AG08396 (cell line): ENCODE results near the gene C10orf90.

Source experiments
- DNase-seq: peaks from one replicate; pipeline ENCODE4 v3.0.0; 2012; ENCODE audit warnings: low spot score, mixed read lengths

The C10orf90 gene

DNA sequence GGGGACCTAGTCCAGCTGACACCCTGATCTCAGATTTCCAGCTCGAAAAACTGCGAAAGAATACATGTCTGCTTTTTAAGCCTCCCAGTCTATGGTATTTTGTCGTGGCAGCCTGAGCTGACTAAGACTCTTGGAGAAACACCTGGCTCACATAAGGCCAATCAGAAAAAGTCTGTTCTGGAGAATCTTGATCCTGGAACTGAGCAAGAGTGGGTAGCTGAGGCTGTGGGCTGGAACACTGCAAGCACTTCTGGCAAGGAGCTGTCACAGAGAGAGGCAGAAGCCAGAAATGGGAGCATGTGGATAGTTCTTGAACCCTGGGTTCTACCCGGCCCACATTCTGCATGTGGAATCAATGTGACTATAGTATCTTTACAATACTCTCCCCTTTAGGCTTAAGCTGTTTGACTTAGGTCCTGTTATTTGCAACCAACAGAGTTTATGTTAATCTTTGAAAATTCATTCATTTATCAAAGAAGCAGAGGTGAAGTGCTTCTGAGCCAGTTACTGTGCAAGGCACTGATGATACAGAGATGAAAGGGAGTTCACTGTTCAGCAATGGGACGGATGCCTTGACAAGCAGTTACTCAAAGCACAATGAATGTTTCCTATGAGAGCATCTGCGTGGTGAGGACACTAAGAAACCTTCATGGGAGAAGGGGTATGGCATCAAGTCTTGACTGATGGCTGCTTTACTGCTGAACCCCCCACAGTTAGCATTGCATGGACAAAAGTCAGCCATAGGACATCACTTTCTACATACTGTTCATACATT is 4.4 kb upstream of the C10orf90 start:
- DNase-seq: no peak

DNA sequence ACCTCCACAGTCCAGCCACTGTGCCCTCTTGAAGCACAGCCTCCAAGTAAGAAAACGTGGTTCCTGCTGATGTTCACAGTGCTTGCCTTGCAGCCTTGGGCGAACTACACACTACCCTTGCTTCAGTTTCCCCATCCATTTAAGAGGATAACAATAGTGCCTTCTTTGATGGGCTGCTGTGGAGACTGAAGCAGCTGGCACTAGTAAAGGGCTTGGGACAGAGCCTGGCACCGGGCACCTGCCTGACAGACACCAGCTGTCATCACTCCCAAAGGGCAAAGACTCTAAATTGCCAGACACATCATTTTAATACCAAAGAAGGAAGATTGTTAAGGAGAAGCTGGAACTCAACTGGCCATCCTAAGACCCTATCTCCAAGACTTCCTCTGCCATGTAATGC is 3.1 kb upstream of the C10orf90 start:
- DNase-seq: no peak

DNA sequence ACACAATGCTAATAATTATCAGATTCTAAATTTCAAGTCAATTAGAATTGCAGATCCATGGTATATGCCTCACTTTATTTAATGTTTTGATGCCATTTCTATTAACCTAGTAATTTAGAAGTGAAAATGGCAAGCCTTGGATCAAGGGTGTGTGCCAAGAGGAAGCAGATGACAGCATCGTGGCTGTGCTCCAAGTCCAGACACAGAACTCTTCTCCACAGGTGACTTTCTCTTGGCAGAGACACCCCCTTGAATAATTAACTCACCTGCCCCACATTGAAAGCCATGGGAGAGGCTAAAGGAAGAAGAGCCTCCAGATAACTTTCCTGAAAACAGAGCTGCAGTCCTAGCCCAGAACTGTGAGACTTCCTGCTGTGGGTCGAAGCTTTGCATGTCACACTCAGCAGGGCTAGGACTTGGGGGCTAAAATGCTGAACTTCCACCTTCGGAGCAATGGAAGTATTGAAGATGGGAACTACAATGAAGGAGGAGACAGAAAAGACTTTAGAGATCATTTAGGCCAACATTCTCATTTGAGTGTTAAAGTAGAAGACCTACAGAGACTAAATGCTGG is 996 bp upstream of the C10orf90 start:
- DNase-seq: no peak

DNA sequence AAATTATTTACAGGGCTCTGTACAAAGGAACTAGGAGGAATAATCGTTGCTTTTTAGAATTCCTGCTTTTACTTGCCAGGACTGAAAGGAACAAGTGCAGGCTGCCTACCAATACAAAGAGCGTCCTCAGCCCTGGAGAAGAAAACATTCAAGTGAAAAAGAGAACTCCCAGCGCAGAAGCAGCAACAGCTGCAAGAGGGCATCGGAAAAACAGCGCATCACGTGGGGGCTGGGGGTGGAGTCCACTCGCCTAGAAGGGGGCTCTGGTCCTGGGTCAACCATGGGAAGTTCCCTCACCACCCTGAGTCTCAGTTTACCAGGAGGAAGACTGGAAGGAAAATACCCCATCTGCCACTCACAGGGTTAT is 385 bp upstream of the C10orf90 start:
- DNase-seq: no peak

DNA sequence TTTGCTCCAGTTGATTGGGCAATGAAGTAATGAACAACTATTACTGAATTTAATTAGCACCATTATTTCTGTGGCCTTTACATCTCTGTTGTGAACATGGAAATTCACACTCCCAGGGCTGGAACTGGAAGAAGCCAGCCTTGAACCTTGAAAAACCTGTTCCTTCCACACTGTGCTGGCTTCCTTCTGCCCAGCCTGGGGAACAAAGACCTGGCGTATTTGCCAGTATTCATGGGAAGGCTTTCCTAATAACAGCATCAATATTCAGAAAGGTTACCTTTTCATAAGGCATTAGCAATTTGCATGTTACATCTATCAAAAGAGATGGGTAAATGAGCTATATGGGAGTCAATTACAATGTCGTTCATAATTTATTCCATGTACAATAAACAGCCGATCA is 1.3 kb downstream of the C10orf90 start:
- DNase-seq: no peak

DNA sequence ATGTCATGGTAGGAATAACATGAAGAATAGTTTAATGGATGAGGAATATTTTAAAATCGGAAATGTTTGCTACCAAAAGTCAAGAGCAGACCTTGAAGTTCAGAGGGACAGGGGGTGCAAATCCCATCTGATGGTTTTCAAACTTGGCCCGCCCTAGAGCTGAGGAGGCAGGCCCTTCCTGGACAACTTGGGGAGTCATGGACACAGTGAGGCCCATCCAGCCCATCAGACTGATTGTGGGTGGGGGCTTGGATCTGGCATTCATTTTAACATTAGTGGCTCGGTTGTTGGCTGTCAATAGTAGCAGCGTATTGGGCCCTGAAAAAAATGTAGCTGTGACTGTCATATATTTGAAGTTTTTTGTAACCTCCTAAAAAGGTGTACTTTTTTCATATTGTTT is 2.0 kb downstream of the C10orf90 start:
- DNase-seq: no peak

DNA sequence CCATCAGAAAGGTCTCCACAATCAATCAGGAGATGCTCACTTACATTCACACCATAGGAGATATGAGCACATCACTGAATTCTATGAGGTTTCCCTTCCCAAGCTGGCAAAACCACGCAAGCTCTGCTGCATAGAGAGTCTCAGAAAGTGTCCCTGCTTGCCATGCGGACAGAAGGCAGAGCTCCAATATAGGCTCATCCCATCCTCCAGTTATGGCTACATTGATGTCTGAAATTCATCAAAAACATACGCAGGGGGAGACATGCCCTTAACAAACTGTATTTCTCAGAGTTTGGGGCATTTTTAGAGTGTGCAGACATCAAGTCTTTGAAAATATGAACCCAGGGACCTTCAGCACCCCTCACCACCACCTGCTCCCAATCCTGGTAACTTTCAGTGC is 2.9 kb downstream of the C10orf90 start:
- no peak for DNase-seq

DNA sequence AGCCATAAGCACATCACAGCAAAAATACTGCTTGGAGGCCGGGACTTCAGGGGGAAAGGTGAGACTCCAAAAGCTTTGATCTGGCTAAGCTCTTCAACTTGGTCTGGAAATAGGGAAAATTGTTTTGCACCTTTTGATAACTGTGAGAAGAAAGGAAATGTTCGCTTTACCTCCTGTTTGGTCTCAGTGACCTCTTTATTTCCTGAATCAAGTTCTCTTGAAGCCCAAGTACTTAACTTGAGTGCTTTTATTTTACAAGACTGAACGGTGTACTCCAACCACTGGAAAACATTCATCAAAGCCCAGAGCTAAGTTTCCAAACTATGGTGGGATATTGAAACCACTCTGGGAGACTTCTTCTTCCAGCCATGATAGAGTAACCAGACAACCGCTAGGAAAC is 5.3 kb downstream of the C10orf90 start:
- DNase-seq: no peak

DNA sequence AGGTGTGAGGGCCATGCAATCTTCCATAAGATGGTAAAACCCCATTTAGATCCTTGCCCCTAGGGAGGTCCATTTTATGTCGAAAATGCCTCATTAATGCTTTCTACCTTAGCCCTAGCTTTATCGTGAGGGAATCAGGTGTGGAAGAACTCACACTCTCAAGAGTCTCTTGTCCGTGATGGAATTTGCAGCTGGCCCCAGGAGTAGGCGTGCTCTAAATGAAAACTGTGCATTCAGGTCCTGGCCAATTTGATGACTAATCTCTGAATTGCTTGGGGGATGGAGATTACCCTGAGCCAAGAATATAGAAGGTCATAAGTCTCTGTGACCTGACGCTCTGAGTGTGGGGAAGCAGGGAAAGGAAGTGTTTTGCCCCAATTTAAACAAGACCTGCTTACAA is 6.6 kb downstream of the C10orf90 start:
- no peak for DNase-seq

DNA sequence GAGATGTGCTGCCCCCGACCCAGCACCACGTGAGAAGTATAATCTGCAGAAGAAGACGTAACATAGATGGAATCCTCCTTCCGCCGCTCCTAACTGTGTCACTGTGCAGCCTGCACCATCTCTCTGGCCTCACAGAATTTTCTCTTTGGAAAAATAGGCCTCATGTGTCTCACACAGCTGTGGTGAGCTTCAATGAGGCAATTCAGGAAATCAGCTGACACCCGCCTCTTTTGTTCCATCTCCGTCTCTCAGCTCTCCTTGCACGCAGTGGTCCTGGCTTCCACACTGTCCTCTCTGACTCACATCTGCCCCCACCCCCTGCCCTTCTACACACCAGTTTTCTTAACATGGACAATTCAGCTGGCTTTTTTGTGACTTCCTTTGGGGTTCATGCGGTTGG is 7.2 kb downstream of the C10orf90 start:
- no peak for DNase-seq

DNA sequence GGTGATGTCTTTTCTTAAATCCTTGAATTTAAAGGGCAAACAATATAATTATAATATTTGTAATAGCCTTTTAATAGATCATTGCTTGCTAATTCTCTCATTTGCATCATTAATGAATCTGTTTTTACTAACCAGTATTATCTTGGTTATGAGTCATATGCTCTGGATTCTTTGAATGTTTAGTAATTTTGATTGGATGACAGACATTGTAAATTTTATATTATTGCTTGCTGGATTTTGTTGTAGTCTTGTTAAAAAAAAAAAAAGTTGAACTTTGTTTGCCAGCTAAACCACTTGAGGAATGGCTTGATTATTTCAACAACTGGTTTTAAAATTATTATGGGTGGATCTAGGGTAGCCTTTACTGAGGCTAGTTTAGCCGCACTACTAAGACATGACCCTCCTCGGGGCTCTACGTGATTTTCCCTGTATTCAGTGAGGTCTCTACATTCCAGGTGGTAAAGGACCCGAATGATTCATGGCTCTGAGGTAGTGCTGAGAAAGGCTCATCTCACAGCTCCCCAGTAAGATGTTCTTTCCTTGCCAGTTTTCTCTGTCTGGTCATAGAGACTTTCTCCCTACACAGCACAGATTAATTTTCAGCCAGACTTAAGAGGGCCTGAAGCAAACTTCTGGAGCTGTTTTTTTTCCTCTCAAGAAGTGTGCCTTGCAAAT is 8.5 kb downstream of the C10orf90 start:
- no peak for DNase-seq

DNA sequence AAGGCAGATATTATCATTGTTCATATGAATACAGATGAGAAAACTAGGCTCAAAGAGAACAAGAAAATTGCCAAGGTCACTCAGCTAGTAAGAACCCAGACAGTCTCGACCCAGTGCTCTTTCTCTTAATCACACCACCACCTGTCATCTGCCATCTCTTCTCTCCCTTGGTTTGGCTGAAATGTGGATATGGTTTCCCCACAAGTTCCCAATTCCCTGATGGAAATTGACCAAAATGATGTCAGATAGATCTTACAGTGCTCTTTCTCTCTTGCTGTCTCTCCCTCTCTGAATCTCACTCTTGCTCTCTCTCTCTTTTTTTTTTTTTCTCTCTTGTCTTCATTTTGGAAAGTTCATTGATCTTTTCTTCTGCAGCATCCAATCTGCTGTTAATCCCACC is 9.1 kb downstream of the C10orf90 start:
- no peak for DNase-seq

DNA sequence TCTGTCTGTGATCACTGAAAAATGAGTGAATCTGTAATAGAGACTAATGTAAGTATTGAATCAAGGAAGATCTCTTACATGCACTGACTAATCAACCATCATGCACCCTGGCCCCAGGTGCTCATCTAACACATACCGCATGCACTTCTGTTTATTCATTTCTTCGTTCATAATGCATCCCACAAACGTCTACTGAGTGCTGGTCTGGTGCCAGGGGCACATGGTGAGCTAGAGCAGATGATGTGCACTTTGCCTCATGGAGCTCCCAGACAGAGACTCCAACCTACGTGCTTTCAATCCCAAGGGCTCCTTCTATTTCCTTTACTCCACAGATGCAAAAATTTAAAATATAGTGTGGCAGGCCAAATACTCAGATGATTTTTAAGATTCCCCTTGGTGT is 10.7 kb downstream of the C10orf90 start:
- no peak for DNase-seq

DNA sequence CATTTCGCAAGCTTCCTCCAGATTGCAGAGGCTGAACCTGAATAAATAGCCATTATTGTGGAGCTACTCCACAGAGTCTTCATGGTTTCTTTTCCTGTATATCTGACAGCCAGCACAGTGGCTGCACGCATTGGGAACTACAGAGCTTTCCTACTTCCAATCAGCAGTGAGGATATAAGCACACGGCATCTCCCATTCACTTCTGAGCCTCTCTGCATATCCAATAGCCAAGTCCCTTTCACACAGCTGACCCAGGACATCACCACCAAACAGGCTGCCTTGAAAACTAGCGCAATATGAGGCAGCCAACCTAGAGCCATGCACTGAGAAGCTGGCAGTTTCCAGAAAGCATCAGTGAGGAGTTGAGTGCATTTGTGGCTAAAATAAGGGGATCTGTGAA is 11.6 kb downstream of the C10orf90 start:
- DNase-seq: no peak

DNA sequence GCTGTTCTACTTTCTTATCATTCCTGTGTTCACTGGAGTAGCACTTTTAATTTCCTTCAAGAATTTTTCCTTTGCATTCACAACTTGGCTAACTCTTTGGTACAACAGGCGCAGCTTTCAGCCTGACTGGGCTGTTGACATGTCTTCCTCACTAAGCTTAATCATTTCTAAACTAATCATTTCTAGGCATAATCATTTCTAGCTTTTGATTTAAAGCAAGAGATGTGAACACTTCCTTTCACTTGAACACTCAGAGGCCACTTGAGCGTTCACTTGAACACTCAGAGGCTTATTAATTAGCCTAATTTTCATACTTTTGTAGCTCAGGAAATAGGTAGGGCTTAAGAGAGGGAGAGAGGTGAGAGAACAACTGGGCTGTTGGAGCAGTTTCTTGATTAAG is 15.9 kb downstream of the C10orf90 start:
- no peak for DNase-seq

DNA sequence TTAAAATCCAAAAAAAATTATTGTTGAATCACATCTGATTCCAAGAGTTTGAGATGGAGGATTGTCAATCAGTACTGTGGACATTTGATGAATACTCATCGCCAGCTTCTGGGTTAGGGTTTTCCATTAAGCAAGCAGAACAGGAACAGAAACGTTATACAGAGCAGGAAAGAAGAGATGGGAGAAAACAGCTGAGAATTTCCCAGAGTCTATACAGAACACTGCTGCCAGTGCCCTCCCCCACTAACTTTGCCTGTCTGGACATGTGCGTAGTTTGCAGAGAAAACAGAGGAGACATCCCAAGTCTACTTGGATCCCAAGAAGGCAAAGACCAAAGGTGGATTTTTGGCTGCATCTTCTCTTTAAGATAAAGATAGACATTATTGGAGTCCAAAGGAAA is 19.0 kb downstream of the C10orf90 start:
- no peak for DNase-seq

DNA sequence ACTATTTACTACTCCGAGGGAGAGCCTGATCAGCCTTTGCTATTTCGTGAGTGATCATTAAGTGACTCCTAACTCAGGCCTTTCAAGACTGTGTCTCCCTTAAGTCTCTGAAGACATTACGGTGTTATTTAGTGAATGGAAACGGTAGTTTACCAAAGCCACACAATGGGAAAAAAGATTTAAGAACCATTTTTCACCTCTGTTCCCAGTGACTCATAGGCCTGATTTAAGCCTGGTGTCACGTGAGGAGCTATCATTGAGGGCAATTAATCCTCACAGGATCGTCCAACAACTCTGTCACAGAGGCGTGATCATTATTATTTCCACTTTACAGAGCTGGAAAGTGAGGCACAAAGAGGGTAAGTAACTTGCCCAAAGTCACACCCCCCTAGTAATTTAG is 20.3 kb downstream of the C10orf90 start:
- no peak for DNase-seq

DNA sequence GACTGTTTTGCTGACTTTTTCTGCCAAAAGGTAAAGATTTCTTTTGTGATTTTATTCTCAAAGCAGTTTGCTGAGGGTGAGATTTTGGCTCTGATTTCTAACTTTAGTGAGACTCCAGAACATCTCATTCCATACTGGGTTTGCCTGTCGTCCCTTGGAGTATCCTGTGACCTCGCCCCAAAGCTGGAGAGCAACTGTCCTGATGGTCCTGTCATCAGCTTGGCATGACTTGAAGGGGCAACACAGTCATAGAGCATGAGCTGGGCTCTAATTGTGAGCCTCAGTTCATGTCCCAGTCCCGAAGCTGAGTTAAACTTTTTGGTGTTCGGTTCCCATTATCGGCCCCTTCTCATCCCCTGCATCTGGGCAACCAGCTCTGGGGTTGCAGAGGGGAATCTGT is 23.4 kb downstream of the C10orf90 start:
- DNase-seq: no peak

DNA sequence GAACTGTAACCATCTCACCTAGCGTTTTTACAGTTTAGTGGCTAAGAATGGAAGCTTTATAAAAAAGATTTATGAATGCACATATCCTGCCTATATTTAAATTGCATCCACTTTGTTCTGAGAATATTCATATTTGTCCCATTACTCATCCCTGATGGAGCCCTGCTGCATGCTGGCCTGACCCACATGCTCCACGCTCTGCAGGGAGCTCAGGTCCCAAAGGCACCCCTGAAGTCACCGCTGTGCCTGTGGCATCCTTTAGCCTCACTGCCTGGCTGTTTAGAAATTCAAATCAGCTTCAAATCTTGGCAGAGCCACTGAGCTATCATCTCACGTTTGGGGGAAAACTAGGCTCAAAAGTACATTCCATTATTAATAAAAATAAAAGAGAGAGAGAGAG is 24.4 kb downstream of the C10orf90 start:
- DNase-seq: no peak

DNA sequence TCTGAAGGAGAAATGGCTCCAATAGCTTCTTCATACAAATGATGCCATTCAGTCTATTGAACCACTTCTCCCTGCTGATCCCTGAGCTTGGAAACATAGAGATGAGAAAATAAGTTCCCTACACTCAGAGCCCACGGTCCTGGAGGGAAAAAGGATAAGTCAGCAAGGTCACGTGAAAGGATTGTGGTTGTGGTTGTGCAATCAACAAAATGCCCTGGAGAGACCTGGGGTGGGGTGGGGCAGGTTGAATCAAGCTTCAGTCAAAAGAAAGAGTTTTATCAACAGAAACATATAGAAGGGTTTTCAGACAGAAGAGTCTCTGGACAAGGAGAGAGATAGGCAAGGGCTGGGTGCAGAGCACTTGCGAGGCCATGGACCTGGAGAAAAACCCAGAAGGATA is 30.1 kb downstream of the C10orf90 start:
- no peak for DNase-seq

DNA sequence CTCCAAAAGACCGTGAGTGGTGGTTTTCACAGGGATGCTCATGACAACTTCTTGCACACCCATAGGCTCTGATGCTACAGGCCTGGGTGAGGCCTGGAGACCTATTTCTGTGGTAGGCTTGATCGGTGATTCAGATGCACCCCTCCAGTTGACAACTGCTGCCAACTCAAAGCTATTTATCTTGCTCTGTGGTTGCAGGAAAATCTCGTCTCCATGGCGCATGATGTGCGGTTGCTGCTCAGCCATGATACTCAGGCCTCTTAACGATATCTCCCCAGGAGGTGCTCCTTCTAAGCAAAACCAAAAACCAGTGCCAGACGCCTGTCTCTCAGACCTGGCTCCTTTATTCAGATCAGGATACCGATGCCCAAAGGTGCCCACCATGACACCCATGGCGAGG is 31.4 kb downstream of the C10orf90 start:
- no peak for DNase-seq

DNA sequence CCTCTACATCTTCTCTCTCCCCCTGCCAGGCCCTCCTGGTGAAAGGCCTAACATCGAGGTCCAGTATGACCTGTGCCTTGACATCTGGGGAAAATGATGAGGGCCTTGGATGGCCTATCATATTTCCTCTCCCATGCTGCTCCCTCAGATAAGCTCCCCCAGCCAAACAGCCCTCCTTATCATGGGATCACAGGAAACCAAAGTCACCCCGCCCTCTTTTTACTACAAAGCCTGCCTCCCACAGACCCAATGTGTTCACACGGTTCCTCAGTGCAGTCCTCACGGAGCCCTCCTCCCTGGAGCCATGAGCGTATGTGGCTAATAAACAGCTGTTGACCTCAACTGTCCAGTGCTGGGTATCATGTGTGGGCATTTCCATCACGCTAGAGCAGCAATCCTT is 32.0 kb downstream of the C10orf90 start:
- no peak for DNase-seq

DNA sequence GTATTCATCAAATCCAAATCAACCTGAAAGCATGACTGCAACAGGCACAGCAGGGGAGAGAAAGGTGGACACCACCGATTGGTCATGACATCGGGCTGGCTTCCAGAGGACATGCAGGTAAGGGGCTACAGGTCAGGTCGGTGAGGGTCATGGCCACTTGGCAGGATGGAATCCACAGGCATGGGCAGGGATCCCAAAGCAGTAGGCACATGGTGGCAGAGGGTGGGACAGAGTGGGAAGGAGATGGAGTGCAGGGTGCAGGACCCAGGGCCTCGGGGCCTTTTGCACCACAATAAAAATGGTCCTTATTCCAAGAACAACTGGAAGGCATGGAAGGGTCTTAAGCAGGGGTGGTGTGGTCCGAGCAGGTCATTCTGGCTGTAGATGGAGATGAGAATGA is 33.0 kb downstream of the C10orf90 start:
- DNase-seq: no peak

DNA sequence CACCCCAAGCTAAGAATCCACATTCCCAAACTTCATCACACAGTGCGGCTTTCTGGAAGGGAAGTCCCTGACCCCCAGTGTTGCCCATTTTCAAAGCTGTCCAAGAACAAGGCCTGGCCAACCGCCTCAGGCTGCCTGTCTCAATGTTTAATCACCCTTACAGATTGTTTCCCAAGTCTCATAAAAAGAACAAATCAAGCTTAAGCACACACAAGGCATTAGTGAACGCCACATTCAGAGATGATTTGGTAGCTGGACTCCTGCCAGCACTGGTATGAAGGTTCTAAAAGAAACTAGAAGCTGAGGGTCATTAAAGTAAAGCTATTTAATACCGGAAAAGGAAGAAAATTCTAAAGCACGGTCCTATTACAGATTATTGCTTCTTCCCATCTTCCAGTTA is 35.6 kb downstream of the C10orf90 start:
- no peak for DNase-seq
